Thymus (tissue), 11 donors: ENCODE measurements around the gene TTC23L. TPM values are rescaled to one million over a fixed set of nuclear protein-coding genes. Genes with fewer than 3 reads are reported as not detected.
"Not testable (repeated sequence)": the region's sequence is repeated elsewhere in the genome, so short reads cannot be mapped to it uniquely, and the experiment has no call there.

Experiments
- DNase-seq, 9 donors: peaks; one replicate each; pipeline ENCODE4 v3.0.0-alpha.2; 2013; ENCODE audit warnings: low spot score in 9 of 9, low read depth in 6 of 9, missing footprints in 1 of 9
- H3K27ac ChIP-seq, 2 donors: one replicate each; pipeline ENCODE4 v1.5.1; 2013; ENCODE audit warnings: control low read depth in 1 of 2, low read depth in 1 of 2, low read length in 1 of 2, mild to moderate bottlenecking in 1 of 2, moderate library complexity in 1 of 2
- H3K27me3 ChIP-seq, 2 donors: one replicate each; pipeline ENCODE4 v1.5.1; 2013; ENCODE audit warnings: low read length in 1 of 2; ENCODE audit not compliant: control insufficient read depth in 2 of 2, insufficient read depth in 1 of 2
- H3K36me3 ChIP-seq, 2 donors: one replicate each; pipeline ENCODE4 v1.5.1; 2013; ENCODE audit warnings: low read length in 1 of 2, mild to moderate bottlenecking in 1 of 2, moderate library complexity in 1 of 2; ENCODE audit not compliant: control insufficient read depth in 2 of 2, insufficient read depth in 2 of 2
- H3K4me1 ChIP-seq, 2 donors: one replicate each; pipeline ENCODE4 v1.5.1; 2013; ENCODE audit warnings: low read length in 2 of 2; ENCODE audit not compliant: control insufficient read depth in 2 of 2, insufficient read depth in 2 of 2
- H3K4me3 ChIP-seq, 2 donors: one replicate each; pipeline ENCODE4 v1.5.1; 2013; ENCODE audit warnings: low read length in 2 of 2, control low read depth in 1 of 2, mild to moderate bottlenecking in 1 of 2
- H3K9me3 ChIP-seq, 2 donors: one replicate each; pipeline ENCODE4 v1.5.1; 2013; ENCODE audit warnings: low read length in 1 of 2, mild to moderate bottlenecking in 1 of 2; ENCODE audit not compliant: control insufficient read depth in 2 of 2, insufficient read depth in 1 of 2
- WGBS: extraction: QIAGEN DNeasy Blood & Tissue Kit; methylation state at CpG from one replicate; pipeline ENCODE4 v1.1.7; 2013; 5-methylcytosine and 5-hydroxymethylcytosine counted together
- polyA plus RNA-seq: library from polyadenylated mRNA; stranded (reverse); fragments of 200-250 nt; gene quantifications from one replicate; pipeline ENCODE4 v1.2.3, GENCODE V29; 2013
- total RNA-seq: library from RNA; stranded (reverse); fragments of 120-200 nt; gene quantifications from one replicate; pipeline ENCODE4 v1.2.4, GENCODE V29; 2013
- donor health status: healthy.

TTC23L gene
- total and polyA plus RNA-seq, 2 donors, result 0.33 to 0.52 TPM

DNA sequence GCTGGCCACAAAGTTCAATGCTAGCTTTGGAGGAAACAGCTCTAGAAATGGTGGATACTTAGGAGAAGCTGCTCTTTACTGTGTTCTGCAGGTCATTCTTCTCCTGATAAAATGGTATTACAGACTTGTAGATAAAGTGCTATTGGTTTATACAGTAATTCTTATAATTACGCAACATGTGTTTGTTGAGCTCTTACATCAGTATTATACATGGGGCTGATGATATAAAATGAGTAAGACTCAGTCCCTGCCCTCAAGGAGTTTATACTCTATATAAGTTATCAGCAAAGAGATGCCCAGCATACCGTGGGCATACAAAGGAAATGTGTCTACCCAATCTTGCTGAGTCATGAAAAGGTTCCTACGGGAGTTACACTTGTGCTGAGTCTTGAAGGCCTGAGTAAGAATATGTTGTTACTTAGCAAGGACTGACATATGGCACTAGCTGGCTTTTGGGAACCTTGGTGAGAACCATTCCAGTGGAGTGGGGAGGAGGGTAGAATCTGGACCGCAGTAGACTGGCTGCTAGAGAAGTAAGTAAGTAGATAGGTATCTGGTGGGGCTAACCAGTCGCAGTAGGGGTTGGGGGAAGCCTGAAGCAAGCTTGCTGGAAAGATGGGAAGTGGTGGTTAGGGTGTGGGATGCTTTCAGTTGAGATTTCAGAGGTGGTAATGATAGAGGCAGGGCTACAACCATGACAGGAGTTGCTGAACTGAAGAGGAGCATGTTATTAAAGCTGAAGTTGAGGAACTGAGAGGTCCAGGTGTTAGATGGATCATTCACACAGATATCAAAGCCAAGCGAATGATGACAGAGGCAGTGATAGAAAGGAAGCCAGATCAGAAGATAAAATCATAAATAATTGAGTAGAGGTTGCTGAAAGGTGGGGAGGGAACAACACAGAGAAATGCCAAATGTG lies 11.1 kb upstream of the TTC23L start:
- H3K9me3 ChIP-seq, result no peaks in the 10 kb centered on the region
- H3K4me3 ChIP-seq, result no peak overlapping the region
- no peak for DNase-seq
- H3K27ac ChIP-seq, result no peak overlapping the region
- H3K4me1 ChIP-seq, result no peaks in the 10 kb centered on the region
- no peaks in the 10 kb centered on the region for H3K36me3 ChIP-seq
- WGBS, result 89% methylated on average over 6 of the region's 6 CpGs
- H3K27me3 ChIP-seq, result no peaks in the 10 kb centered on the region

DNA sequence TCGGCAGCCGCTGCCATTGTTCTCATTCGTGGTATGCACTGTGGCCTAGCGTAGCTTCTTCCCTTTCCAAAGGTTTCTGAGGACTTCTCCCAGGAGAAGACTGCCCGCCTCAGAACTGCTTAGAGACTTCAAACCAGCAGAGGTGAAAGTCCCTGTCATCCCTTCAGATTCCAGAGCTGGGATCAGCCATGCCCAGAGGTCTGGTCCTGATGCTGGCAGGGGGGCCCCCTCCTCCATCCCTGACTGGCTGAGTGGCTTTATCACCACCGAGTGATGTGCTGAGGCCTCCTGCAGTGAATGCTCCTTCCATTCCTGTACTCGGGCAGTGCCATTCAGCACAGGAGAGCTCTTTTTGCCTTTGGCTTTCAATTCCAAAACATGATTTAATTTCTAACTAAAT lies 8.1 kb upstream of the TTC23L start:
- not testable (repeated sequence) for DNase-seq, H3K36me3 ChIP-seq, H3K4me3 ChIP-seq, H3K9me3 ChIP-seq, H3K27me3 ChIP-seq, H3K4me1 ChIP-seq, H3K27ac ChIP-seq
- 90% methylated on average over 7 of the region's 7 CpGs for WGBS

DNA sequence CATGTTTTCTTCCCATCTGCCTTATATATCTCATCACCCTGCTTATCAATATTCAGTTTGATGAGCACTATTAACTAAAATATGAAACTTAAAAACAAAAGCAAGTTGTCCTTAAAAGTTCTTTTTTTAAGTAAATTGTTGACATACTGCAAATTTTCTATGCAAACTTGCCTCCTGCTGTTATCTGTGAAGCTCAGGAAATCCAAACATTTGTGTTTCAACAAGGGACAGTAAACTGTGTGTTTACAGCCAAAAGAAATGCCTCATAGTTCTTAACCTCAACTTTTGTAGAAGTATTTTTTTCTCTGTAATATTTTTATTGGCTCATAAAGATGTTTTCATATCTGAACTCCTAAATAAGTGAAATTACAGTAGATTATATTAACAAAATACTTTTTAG lies 7.7 kb upstream of the TTC23L start:
- no peak for DNase-seq
- H3K9me3 ChIP-seq, result no peaks in the 10 kb centered on the region
- no peaks in the 10 kb centered on the region for H3K36me3 ChIP-seq
- H3K4me1 ChIP-seq, result no peaks in the 10 kb centered on the region
- peak overlapping the region in 1 of 2 donors; percentile 11 for H3K27ac ChIP-seq
- H3K4me3 ChIP-seq, result no peak overlapping the region
- no peaks in the 10 kb centered on the region for H3K27me3 ChIP-seq

DNA sequence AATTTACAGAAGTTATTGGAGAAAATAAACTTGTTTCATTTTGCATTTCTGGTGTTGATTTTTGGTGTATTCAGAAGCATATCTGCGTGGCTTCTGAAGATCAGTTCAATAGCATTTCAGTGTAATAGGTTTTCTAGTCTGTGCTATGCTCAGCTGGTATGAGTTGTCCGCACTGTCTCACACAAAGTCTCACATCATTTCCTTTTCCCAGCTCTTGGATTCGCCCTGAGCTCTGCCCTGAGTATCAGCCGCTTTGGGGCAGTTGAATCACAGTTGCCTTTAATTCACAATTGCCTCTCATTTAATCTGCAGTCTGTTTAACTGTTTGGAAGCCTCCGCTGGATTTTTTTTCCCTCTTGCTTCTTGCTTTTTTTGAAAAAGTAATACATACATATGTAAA lies 6.4 kb upstream of the TTC23L start:
- no peaks in the 10 kb centered on the region for H3K27me3 ChIP-seq
- 97% methylated on average over 5 of the region's 5 CpGs for WGBS
- no peaks in the 10 kb centered on the region for H3K9me3 ChIP-seq
- no peaks in the 10 kb centered on the region for H3K36me3 ChIP-seq
- H3K27ac ChIP-seq, result no peak overlapping the region
- no peaks in the 10 kb centered on the region for H3K4me1 ChIP-seq
- no peak for DNase-seq
- H3K4me3 ChIP-seq, result no peak overlapping the region

DNA sequence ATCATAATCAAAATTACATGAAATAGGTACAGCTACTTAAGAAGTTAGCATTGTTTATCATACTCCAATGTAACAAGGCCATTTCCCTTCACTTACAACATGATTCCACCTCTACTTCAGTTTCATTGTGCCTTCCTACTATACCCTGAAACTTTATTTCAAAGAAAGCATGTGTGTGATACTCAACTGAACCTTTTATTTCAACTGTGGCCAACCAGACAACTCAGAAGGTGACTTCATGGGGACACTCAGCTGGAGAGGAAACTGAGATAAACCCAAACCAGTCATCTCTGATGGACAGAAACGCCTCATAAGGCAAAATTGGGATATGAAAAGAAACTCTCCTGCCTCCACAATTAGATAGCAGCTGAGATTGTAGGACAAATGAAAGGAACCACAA lies 5.9 kb upstream of the TTC23L start:
- H3K27me3 ChIP-seq, result no peaks in the 10 kb centered on the region
- WGBS, result 89% methylated on average over 1 of the region's 1 CpG
- H3K4me3 ChIP-seq, result no peak overlapping the region
- no peaks in the 10 kb centered on the region for H3K4me1 ChIP-seq
- no peak for DNase-seq
- H3K36me3 ChIP-seq, result no peaks in the 10 kb centered on the region
- no peak overlapping the region for H3K27ac ChIP-seq
- H3K9me3 ChIP-seq, result no peaks in the 10 kb centered on the region

DNA sequence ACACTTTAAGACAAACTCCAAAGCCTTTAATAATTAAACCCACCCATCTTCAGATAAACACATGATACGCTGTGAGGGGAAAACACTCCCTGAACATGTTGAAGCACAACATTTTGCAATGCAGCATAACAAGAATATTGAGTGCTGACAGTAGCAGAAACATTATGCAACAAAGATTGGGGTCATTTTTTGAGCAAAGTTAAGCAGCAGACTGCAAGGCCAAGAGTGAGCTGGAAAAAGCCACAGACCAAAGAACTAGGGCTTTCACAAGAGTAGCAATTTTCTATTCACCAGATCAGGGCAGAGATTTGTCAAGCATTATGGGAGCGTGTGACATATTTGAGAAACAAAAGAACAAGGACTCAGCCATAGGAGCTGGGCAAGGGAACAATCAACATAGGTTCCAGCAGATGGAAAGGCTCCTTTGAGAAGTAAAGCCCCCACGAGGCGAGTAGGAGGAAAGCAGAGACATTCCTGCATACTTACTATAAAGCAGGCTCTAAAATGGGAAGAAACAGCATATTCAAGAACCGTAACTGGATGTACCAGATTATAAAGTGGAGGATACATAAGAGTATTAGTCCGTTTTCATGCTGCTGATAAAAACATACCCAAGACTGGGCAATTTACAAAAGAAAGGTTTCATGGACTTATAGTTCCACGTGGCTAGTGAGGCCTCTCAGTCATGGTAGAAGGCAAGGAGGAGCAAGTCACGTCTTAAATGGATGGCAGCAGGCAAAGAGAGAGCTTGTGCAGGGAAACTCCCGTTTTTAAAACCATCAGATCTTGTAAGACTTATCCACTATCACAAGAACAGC lies 4.8 kb upstream of the TTC23L start:
- H3K27ac ChIP-seq, result no peak overlapping the region
- no peak for DNase-seq
- no peaks in the 10 kb centered on the region for H3K36me3 ChIP-seq
- peaks cover 0 to 3% of the 10 kb centered on the region in 2 donors for H3K4me1 ChIP-seq
- 87% methylated on average over 9 of the region's 9 CpGs for WGBS
- H3K27me3 ChIP-seq, result no peaks in the 10 kb centered on the region
- H3K4me3 ChIP-seq, result no peak overlapping the region
- no peaks in the 10 kb centered on the region for H3K9me3 ChIP-seq

DNA sequence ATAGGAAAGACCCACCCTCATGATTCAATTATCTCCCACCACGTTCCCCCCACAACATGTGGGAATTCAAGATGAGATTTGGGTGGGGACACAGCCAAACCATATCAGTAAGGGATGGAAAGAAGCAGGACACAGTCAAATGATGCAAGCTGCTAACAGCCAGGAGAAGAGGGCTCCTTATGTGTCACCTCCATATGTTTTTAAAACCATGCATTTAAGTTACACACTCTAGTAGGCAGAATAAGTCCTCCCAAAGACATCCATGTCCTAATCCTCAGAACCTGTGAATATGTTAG lies 4.2 kb upstream of the TTC23L start:
- DNase-seq, result no peak
- 89% methylated on average over 1 of the region's 1 CpG for WGBS
- no peaks in the 10 kb centered on the region for H3K9me3 ChIP-seq
- H3K27ac ChIP-seq, result no peak overlapping the region
- H3K4me1 ChIP-seq, result peaks cover 5% of the 10 kb centered on the region in 2 donors
- no peak overlapping the region for H3K4me3 ChIP-seq
- no peaks in the 10 kb centered on the region for H3K27me3 ChIP-seq
- no peaks in the 10 kb centered on the region for H3K36me3 ChIP-seq

DNA sequence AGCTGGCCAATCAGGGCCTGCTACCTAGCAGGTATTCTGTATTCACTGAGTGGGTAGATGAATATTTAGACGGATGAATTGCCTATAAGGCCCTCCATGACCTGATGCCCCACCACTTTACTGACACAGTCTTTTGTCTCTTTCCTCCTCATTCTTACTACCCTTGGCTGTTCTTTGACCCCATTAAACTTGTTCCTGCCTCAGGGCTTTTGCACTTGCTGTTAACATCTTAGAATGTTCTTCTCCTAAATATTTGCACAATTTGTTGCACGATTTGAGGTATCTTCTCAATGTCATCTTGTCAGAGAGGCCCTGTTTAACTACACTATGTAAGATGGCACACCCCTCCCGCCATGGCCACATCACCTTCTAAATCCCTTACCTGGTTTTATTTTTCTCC lies 3.3 kb upstream of the TTC23L start:
- Histone ChIP-seq H3K4me1 (peaks cover 5% of the 10 kb centered on the region in 2 donors), H3K9me3 (no peaks in the 10 kb centered on the region), H3K36me3 (no peaks in the 10 kb centered on the region), H3K27ac (no peak overlapping the region), H3K27me3 (no peaks in the 10 kb centered on the region), H3K4me3 (no peak overlapping the region)
- no peak for DNase-seq
- WGBS, result 92% methylated on average over 3 of the region's 3 CpGs

DNA sequence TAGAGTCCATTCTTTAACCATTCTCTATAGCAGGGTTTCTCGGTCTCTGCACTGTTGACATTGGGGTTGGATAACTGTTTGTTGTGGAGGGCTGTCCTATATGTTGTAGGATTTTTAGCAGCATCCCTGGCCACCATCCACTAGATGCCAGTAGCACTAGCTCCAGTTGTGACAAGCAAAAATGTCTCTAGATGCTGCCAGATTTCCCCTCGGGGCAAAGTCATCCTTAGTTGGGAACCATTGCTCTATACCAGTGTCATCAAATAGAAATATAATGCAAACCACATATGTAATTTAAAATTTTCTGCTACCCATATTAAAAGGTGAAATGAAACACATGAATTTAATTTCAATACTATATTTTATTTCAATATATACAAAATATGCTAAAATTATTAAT lies 2.9 kb downstream of the TTC23L start:
- Histone ChIP-seq H3K9me3 (no peaks in the 10 kb centered on the region), H3K4me3 (no peak overlapping the region), H3K36me3 (no peaks in the 10 kb centered on the region), H3K4me1 (peaks cover 5% of the 10 kb centered on the region in 2 donors), H3K27ac (no peak overlapping the region), H3K27me3 (no peaks in the 10 kb centered on the region)
- no peak for DNase-seq
- 97% methylated on average over 2 of the region's 2 CpGs for WGBS
